OCI-LY7 (cell line): ENCODE results near the gene HMOX1. TPM values are rescaled to one million over a fixed set of nuclear protein-coding genes. Genes with fewer than 3 reads are reported as not detected.

ENCODE experiments used
- BruUV-seq: library from RNA; stranded (reverse); fragments of 400-500 nt; replicated peaks from 2 replicates; lab custom pipeline; 2021; lab: Mats Ljungman, UMichigan
- CTCF ChIA-PET: fragments of 300-600 bp; sonication (Branson Sonifier 250); formaldehyde crosslinking; loops from one replicate; lab custom pipeline; 2022; ENCODE audit warnings: antibody characterized with exemption; ENCODE audit not compliant: unreplicated experiment; lab: Charles Lee
- POLR2A ChIA-PET: fragments of 300-600 bp; sonication (Branson Sonifier 250); formaldehyde crosslinking; loops from one replicate; lab custom pipeline; 2022; ENCODE audit warnings: antibody characterized with exemption; lab: Charles Lee
- DNase-seq: peaks from one replicate; pipeline ENCODE4 v3.0.0-alpha.2; 2015; ENCODE audit warnings: low spot score
- H2AFZ ChIP-seq: fragments of 200-600 bp; sonication (generic), shearing (Covaris generic); 2 replicates; pipeline ENCODE4 v1.6.1; 2014; ENCODE audit warnings: mild to moderate bottlenecking, antibody characterized with exemption, low read length, moderate library complexity
- H3K27ac ChIP-seq: fragments of 200-600 bp; sonication (generic); 2 replicates; pipeline ENCODE4 v1.5.1; 2014; ENCODE audit warnings: mixed run types, low read depth, mild to moderate bottlenecking, moderate library complexity, low read length, inconsistent platforms; ENCODE audit not compliant: poor library complexity, severe bottlenecking
- H3K36me3 ChIP-seq: fragments of 200-600 bp; sonication (generic); 2 replicates; pipeline ENCODE4 v1.6.1; 2014; ENCODE audit warnings: mild to moderate bottlenecking, antibody characterized with exemption, low read length, moderate library complexity, mixed read lengths; ENCODE audit not compliant: insufficient read depth
- H3K4me1 ChIP-seq: fragments of 200-600 bp; sonication (generic); 2 replicates; pipeline ENCODE4 v1.5.1; 2014; ENCODE audit warnings: mild to moderate bottlenecking, low read length; ENCODE audit not compliant: insufficient read depth, poor library complexity, severe bottlenecking
- H3K4me2 ChIP-seq: fragments of 200-600 bp; sonication (generic); 2 replicates; pipeline ENCODE4 v1.6.1; 2014; ENCODE audit warnings: mild to moderate bottlenecking, low read length
- H3K4me3 ChIP-seq: fragments of 200-600 bp; sonication (generic); 2 replicates; pipeline ENCODE4 v1.5.1; 2014; ENCODE audit warnings: mild to moderate bottlenecking, low read depth, low read length; ENCODE audit not compliant: poor library complexity, severe bottlenecking
- H3K79me2 ChIP-seq: fragments of 200-600 bp; sonication (generic); 2 replicates; pipeline ENCODE4 v1.6.1; 2016; ENCODE audit warnings: low read depth, mild to moderate bottlenecking, low read length, moderate library complexity, mixed read lengths; ENCODE audit not compliant: insufficient read depth
- H3K9me2 ChIP-seq: fragments of 200-600 bp; sonication (generic); 2 replicates; pipeline ENCODE4 v1.6.1; 2016; ENCODE audit warnings: mild to moderate bottlenecking, low read length, mixed read lengths; ENCODE audit not compliant: insufficient read depth
- H3K9me3 ChIP-seq: fragments of 200-600 bp; sonication (generic); 2 replicates; pipeline ENCODE4 v1.6.1; 2014; ENCODE audit warnings: mild to moderate bottlenecking, mixed run types, low read length, mixed read lengths
- H4K20me1 ChIP-seq: fragments of 200-600 bp; sonication (generic); 2 replicates; pipeline ENCODE4 v1.6.1; 2014; ENCODE audit warnings: mild to moderate bottlenecking, antibody characterized with exemption, low read length, moderate library complexity, mixed read lengths; ENCODE audit not compliant: insufficient read depth
- EZH2phosphoT487 ChIP-seq: fragments of 200-600 bp; sonication (generic); IDR thresholded peaks from 2 replicates; pipeline ENCODE4 v1.6.1; 2018; ENCODE audit warnings: low read depth, borderline replicate concordance, mild to moderate bottlenecking, mixed run types, antibody characterized with exemption, low read length, moderate library complexity, mixed read lengths
- intact Hi-C: fragments of 100-400 bp; cut with micrococcal nuclease; formaldehyde crosslinking; loops from one replicate; pipeline ENCODE4 v1.10.0; 2022; ENCODE audit not compliant: unreplicated experiment
- total RNA-seq, 2 experiments: library from RNA; depleted of rRNA in 1 of 2; stranded (reverse); fragments of >200 nt in 1 of 2; shearing (Covaris generic) in 1 of 2; gene quantifications; 2 replicates each; pipeline ENCODE4 v1.2.3, GENCODE V29; 2014 to 2022
- TF ChIP-seq, protein P1 (sequence below): fragments of 200-600 bp; sonication (generic); conservative IDR thresholded peaks from 2 replicates; pipeline ENCODE4 v1.5.1; 2014; ENCODE audit warnings: mild to moderate bottlenecking, antibody characterized with exemption, low read length, moderate library complexity, mixed read lengths

The HMOX1 gene
- total RNA-seq, 2 experiments from 2014 or later = 2.2 to 13.9 TPM

DNA sequence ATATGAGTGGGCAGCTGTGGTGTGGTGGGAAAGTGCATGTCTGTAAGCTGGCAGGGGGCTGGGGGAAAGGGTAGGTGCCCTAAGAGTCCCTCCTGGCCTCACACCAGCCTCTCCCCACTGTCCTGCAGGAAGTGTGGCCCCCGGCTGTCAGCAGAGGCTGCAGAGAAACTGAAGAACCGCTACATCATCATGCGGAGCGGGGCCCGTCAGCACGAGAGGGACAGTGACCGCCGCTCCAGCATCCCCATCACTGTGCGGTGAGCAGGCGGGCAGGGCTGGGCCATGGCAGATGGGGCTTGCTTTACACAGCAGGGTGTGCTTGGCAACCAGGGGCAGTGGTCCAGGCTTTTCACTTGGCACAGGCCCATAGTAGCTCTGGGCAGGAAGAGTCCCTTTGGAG, 38.9 kb downstream of the HMOX1 start:
- peaks cover 99% of the 10 kb centered on the region for H3K36me3 ChIP-seq
- no peak for TF ChIP-seq EZH2phosphoT487
- TF ChIP-seq, protein P1, sequence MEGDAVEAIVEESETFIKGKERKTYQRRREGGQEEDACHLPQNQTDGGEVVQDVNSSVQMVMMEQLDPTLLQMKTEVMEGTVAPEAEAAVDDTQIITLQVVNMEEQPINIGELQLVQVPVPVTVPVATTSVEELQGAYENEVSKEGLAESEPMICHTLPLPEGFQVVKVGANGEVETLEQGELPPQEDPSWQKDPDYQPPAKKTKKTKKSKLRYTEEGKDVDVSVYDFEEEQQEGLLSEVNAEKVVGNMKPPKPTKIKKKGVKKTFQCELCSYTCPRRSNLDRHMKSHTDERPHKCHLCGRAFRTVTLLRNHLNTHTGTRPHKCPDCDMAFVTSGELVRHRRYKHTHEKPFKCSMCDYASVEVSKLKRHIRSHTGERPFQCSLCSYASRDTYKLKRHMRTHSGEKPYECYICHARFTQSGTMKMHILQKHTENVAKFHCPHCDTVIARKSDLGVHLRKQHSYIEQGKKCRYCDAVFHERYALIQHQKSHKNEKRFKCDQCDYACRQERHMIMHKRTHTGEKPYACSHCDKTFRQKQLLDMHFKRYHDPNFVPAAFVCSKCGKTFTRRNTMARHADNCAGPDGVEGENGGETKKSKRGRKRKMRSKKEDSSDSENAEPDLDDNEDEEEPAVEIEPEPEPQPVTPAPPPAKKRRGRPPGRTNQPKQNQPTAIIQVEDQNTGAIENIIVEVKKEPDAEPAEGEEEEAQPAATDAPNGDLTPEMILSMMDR = no peak
- H4K20me1 ChIP-seq = no peaks in the 10 kb centered on the region; the same call in 1 of the 2 replicates
- no peak overlapping the region for H3K27ac ChIP-seq
- peaks cover 4% of the 10 kb centered on the region; the same call in 1 of the 2 replicates for H3K79me2 ChIP-seq
- DNase-seq = no peak
- no TSS peak for BruUV-seq
- no peak overlapping the region for H2AFZ ChIP-seq
- ChIA-PET CTCF (no interaction called here), POLR2A (interaction anchor here (1.5 kb wide), 1 partner anchor 11 kb away, joined by 4 read pairs; no protein-coding TSS in a partner anchor)
- peaks cover 3% of the 10 kb centered on the region for H3K4me1 ChIP-seq
- no peak overlapping the region for H3K4me3 ChIP-seq
- no peaks in the 10 kb centered on the region for H3K9me2 ChIP-seq
- H3K9me3 ChIP-seq = no peaks in the 10 kb centered on the region
- intact Hi-C loops = no loop called here
- no peak overlapping the region for H3K4me2 ChIP-seq

DNA sequence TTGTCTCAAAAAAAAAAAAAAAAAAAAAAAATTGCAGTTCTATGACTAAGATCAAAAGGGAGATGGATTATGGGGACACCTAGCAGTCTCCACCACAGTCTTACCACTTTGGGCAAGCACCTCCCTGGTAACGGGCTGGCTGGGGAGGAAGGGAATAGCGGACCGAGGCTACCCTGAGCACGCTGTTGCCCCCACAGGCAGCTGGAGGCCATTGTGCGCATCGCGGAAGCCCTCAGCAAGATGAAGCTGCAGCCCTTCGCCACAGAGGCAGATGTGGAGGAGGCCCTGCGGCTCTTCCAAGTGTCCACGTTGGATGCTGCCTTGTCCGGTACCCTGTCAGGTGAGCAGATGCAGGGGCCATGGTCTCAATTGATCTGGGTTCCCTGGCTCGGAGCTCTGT, 40.2 kb downstream of the HMOX1 start:
- TF ChIP-seq, protein P1 = no peak
- TF ChIP-seq EZH2phosphoT487 = no peak
- Histone ChIP-seq H3K4me2 (no peak overlapping the region), H3K36me3 (peaks cover 99% of the 10 kb centered on the region), H3K9me3 (no peaks in the 10 kb centered on the region), H3K4me3 (no peak overlapping the region), H3K27ac (no peak overlapping the region), H3K79me2 (peaks cover 3% of the 10 kb centered on the region; the same call in 1 of the 2 replicates), H4K20me1 (no peaks in the 10 kb centered on the region; the same call in 1 of the 2 replicates), H3K9me2 (no peaks in the 10 kb centered on the region), H3K4me1 (no peaks in the 10 kb centered on the region), H2AFZ (no peak overlapping the region)
- ChIA-PET CTCF (no interaction called here), POLR2A (no interaction called here)
- DNase-seq = no peak
- intact Hi-C loops = no loop called here
- BruUV-seq = no TSS peak

DNA sequence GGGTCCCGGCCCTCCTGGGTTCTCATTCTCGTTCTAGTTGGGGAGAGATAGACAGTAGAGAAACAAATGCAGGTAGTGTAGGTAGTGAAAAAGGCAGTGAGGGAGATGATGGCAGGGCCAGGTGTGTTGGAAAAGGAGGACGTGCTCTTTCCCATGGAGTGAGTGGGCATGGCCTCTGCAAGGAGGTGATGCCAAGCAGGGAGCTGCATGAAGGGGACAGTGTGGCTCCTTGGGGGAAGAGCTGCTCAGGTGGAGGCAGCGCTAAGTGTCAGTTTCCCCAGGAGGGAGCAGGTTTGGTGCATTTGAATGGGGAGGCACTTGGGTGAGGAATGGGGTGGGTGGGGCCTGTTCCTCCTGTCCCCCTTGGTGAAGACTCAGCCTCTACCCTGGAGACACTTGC, 41.2 kb downstream of the HMOX1 start:
- H4K20me1 ChIP-seq = no peaks in the 10 kb centered on the region; the same call in 1 of the 2 replicates
- no peak overlapping the region for H3K27ac ChIP-seq
- no TSS peak for BruUV-seq
- no peaks in the 10 kb centered on the region for H3K9me2 ChIP-seq
- H3K4me1 ChIP-seq = no peaks in the 10 kb centered on the region
- H3K79me2 ChIP-seq = peaks cover 3% of the 10 kb centered on the region; the same call in 1 of the 2 replicates
- H2AFZ ChIP-seq = no peak overlapping the region
- ChIA-PET POLR2A (interaction anchor here (0.7 kb wide), 1 partner anchor 566 kb away, joined by 3 read pairs; no protein-coding TSS in a partner anchor), CTCF (no interaction called here)
- DNase-seq = no peak
- no peaks in the 10 kb centered on the region for H3K9me3 ChIP-seq
- H3K36me3 ChIP-seq = peaks cover 99% of the 10 kb centered on the region
- H3K4me2 ChIP-seq = no peak overlapping the region
- TF ChIP-seq, protein P1 = no peak
- no peak overlapping the region for H3K4me3 ChIP-seq
- intact Hi-C loops = no loop called here
